GM18505 (cell line): ENCODE results near the gene HIBADH.
"Not testable (repeated sequence)": the region's sequence is repeated elsewhere in the genome, so short reads cannot be mapped to it uniquely, and the experiment has no call there.

ENCODE experiments used
- ATAC-seq: cut with Tn5 transposase; IDR thresholded peaks from one replicate; pipeline ENCODE4 v1.9.1; 2021; ENCODE audit not compliant: unreplicated experiment
- POLR2A ChIP-seq: IDR thresholded peaks from 4 replicates; pipeline ENCODE4 v1.6.1; 2011; ENCODE audit warnings: borderline replicate concordance; ENCODE audit not compliant: insufficient read depth, insufficient read length; ENCODE audit errors: extremely low read depth

HIBADH gene

GRCh38 chr7:27640884-27641574 lies 21.7 kb downstream of the HIBADH start:
- ATAC-seq, result no peak
- TF ChIP-seq POLR2A, result no peak

GRCh38 chr7:27639851-27640250 lies 22.8 kb downstream of the HIBADH start:
- ATAC-seq, result no peak

GRCh38 chr7:27639048-27639447 lies 23.6 kb downstream of the HIBADH start:
- ATAC-seq, result not testable (repeated sequence)

More at GRCh38 chr7:27639851-27640250, 22.8 kb downstream of the HIBADH start:
- TF ChIP-seq POLR2A, result no peak

- TF ChIP-seq POLR2A, result no peak
- no peak for ATAC-seq
Observed at GRCh38 chr7:27636326-27637006, 26.2 kb downstream of the HIBADH start.

GRCh38 chr7:27635728-27636127 lies 27.0 kb downstream of the HIBADH start:
- no peak for ATAC-seq
- TF ChIP-seq POLR2A, result no peak

- no peak for TF ChIP-seq POLR2A
- ATAC-seq, result no peak
Observed at GRCh38 chr7:27634671-27635493, 27.8 kb downstream of the HIBADH start.

GRCh38 chr7:27633062-27633461 lies 29.6 kb downstream of the HIBADH start:
- no peak for ATAC-seq
- no peak for TF ChIP-seq POLR2A

GRCh38 chr7:27631391-27631790 lies 31.3 kb downstream of the HIBADH start:
- ATAC-seq, result no peak
- TF ChIP-seq POLR2A, result no peak

- no peak for ATAC-seq
- no peak for TF ChIP-seq POLR2A
Observed at GRCh38 chr7:27627146-27627545, 35.5 kb downstream of the HIBADH start.

GRCh38 chr7:27619492-27619891 lies 43.2 kb downstream of the HIBADH start:
- no peak for ATAC-seq
- no peak for TF ChIP-seq POLR2A

- no peak for TF ChIP-seq POLR2A
- no peak for ATAC-seq
Observed at GRCh38 chr7:27617651-27618381, 44.9 kb downstream of the HIBADH start.

GRCh38 chr7:27616914-27617548 lies 45.7 kb downstream of the HIBADH start:
- ATAC-seq, result no peak

GRCh38 chr7:27616186-27616491 lies 46.5 kb downstream of the HIBADH start:
- no peak for TF ChIP-seq POLR2A
- no peak for ATAC-seq

More at GRCh38 chr7:27616914-27617548, 45.7 kb downstream of the HIBADH start:
- no peak for TF ChIP-seq POLR2A
